Mucosa of gallbladder (tissue), 1 donor: Measurements from ENCODE around the gene TPRG1. TPM values are rescaled to one million over a fixed set of nuclear protein-coding genes. Genes with fewer than 3 reads are reported as not detected.

ENCODE experiments used
- DNase-seq: peaks from one replicate; pipeline ENCODE4 v3.0.0-alpha.2; 2020; ENCODE audit warnings: low spot score
- total RNA-seq: library from RNA; stranded (reverse); gene quantifications from one replicate; pipeline ENCODE4 v1.2.1, GENCODE V29; 2021
- donor health status: DM: no; HTN: no; CAD: no.

The TPRG1 gene
- total RNA-seq, 1 donor from 2014 or later = 3.9 TPM

- no peak for DNase-seq
These were observed 182.5 kb downstream of the TPRG1 start for GRCh38 chr3:189353988-189354889.

GRCh38 chr3:189355115-189355480, 183.3 kb downstream of the TPRG1 start:
- DNase-seq = no peak

GRCh38 chr3:189355481-189356201, 183.9 kb downstream of the TPRG1 start:
- DNase-seq = peak; percentile 14

GRCh38 chr3:189360291-189360690, 188.5 kb downstream of the TPRG1 start:
- DNase-seq = no peak

GRCh38 chr3:189361103-189361835, 189.5 kb downstream of the TPRG1 start:
- DNase-seq = no peak

GRCh38 chr3:189363590-189364255, 192.0 kb downstream of the TPRG1 start:
- no peak for DNase-seq

- no peak for DNase-seq
These were observed 194.1 kb downstream of the TPRG1 start for GRCh38 chr3:189365609-189366564.

- DNase-seq = no peak
These were observed 196.6 kb downstream of the TPRG1 start for GRCh38 chr3:189368384-189368783.

- DNase-seq = no peak
These were observed 197.9 kb downstream of the TPRG1 start for GRCh38 chr3:189369636-189370035.

GRCh38 chr3:189372243-189372642, 200.5 kb downstream of the TPRG1 start:
- no peak for DNase-seq
